Measurements from ENCODE around the gene PTPN23.
"Not testable (repeated sequence)": the region's sequence is repeated elsewhere in the genome, so short reads cannot be mapped to it uniquely, and the experiment has no call there.

Gene PTPN23

GRCh38 chr3:47456984-47457383 lies 76.2 kb downstream of the PTPN23 start:
- DNase-seq, result no peak

- DNase-seq, result not testable (repeated sequence)
Observed at GRCh38 chr3:47459534-47460085, 78.8 kb downstream of the PTPN23 start.

Data from 8988T (cell line).